Measurements from ENCODE around the gene PPP1R9B.
A peak's percentile ranks its signal among the peaks of the same experiment; 100 is the strongest.

The PPP1R9B gene

GRCh38 chr17:50172130-50172529, 21.7 kb upstream of the PPP1R9B start:
- no peak for DNase-seq
- Mint-ChIP-seq H3K4me1 (peaks cover 45% of the 10 kb centered on the region), H3K9me3 (no peaks in the 10 kb centered on the region), H3K27me3 (ENCODE audit: low read depth, poor library complexity) (peaks cover 5% of the 10 kb centered on the region), H3K36me3 (ENCODE audit: low read depth) (no peaks in the 10 kb centered on the region), H3K27ac (no peak overlapping the region), H3K4me3 (no peak overlapping the region)
- TF ChIP-seq CTCF (IDR thresholded peaks at IDR 0.05): no peak

GRCh38 chr17:50171371-50172071, 21.0 kb upstream of the PPP1R9B start:
- Mint-ChIP-seq H3K27ac (no peak overlapping the region), H3K4me3 (no peak overlapping the region), H3K4me1 (peaks cover 47% of the 10 kb centered on the region), H3K9me3 (no peaks in the 10 kb centered on the region), H3K36me3 (ENCODE audit: low read depth) (no peaks in the 10 kb centered on the region), H3K27me3 (ENCODE audit: low read depth, poor library complexity) (peaks cover 5% of the 10 kb centered on the region)
- DNase-seq: no peak
- no peak for TF ChIP-seq CTCF (IDR thresholded peaks at IDR 0.05)

- Mint-ChIP-seq H3K4me1 (peaks cover 49% of the 10 kb centered on the region), H3K4me3 (no peak overlapping the region), H3K27me3 (ENCODE audit: low read depth, poor library complexity) (peaks cover 5% of the 10 kb centered on the region), H3K27ac (no peak overlapping the region), H3K9me3 (no peaks in the 10 kb centered on the region), H3K36me3 (ENCODE audit: low read depth) (no peaks in the 10 kb centered on the region)
- no peak for DNase-seq
- no peak for TF ChIP-seq CTCF (IDR thresholded peaks at IDR 0.05)
These were observed 20.3 kb upstream of the PPP1R9B start for GRCh38 chr17:50170662-50171370.

- Mint-ChIP-seq H3K27ac (no peak overlapping the region), H3K36me3 (ENCODE audit: low read depth) (no peaks in the 10 kb centered on the region), H3K27me3 (ENCODE audit: low read depth, poor library complexity) (peaks cover 5% of the 10 kb centered on the region), H3K4me3 (no peak overlapping the region), H3K9me3 (no peaks in the 10 kb centered on the region), H3K4me1 (peaks cover 54% of the 10 kb centered on the region)
- no peak for TF ChIP-seq CTCF (IDR thresholded peaks at IDR 0.05)
- no peak for DNase-seq
These were observed 19.5 kb upstream of the PPP1R9B start for GRCh38 chr17:50169881-50170459.

GRCh38 chr17:50169121-50169764, 18.8 kb upstream of the PPP1R9B start:
- H3K9me3 Mint-ChIP-seq: no peaks in the 10 kb centered on the region
- peak; percentile 70 for DNase-seq
- H3K4me3 Mint-ChIP-seq: no peak overlapping the region

More at GRCh38 chr17:50169121-50169764, 18.8 kb upstream of the PPP1R9B start:
- TF ChIP-seq CTCF (IDR thresholded peaks at IDR 0.05): peak; percentile 49
- H3K27me3 Mint-ChIP-seq (ENCODE audit: low read depth, poor library complexity): peaks cover 5% of the 10 kb centered on the region
- no peak overlapping the region for H3K27ac Mint-ChIP-seq
- no peaks in the 10 kb centered on the region for H3K36me3 Mint-ChIP-seq (ENCODE audit: low read depth)
- H3K4me1 Mint-ChIP-seq: peaks cover 54% of the 10 kb centered on the region

All from nephron progenitor cell (in vitro differentiated cells).